HepG2 (cell line): Measurements from ENCODE around the gene BRD8. TPM values are rescaled to one million over a fixed set of nuclear protein-coding genes. Genes with fewer than 3 reads are reported as not detected.

Experiments used
- BHLHE40 ChIP-seq: IDR thresholded peaks from 2 replicates; pipeline ENCODE4 v1.6.1; 2011; ENCODE audit warnings: low read length, improper control_type of control experiment
- GRHL1 ChIP-seq: sonication (generic); formaldehyde crosslinking; conservative IDR thresholded peaks from 2 replicates; pipeline ENCODE4 v1.8.0; 2022; ENCODE audit warnings: missing genetic modification reagents
- IRX3 ChIP-seq: sonication (generic); formaldehyde crosslinking; IDR thresholded peaks from 2 replicates; pipeline ENCODE4 v1.8.1; 2023; ENCODE audit warnings: mild to moderate bottlenecking, low read depth, missing genetic modification reagents, borderline replicate concordance
- JUN ChIP-seq: sonication (generic); formaldehyde crosslinking; IDR thresholded peaks from 2 replicates; pipeline ENCODE4 v1.4.0; 2020; ENCODE audit warnings: mild to moderate bottlenecking, missing genetic modification reagents
- KDM1A ChIP-seq: IDR thresholded peaks from 2 replicates; pipeline ENCODE4 v1.6.1; 2016; ENCODE audit warnings: missing compliant biosample characterization
- NR0B2 ChIP-seq: sonication (generic); formaldehyde crosslinking; IDR thresholded peaks from 2 replicates; pipeline ENCODE4 v1.4.0; 2020; ENCODE audit warnings: mild to moderate bottlenecking, missing genetic modification reagents
- ONECUT2 ChIP-seq: sonication (generic); formaldehyde crosslinking; IDR thresholded peaks from 2 replicates; pipeline ENCODE4 v1.4.0; 2020; ENCODE audit warnings: missing genetic modification reagents
- PRDM15 ChIP-seq: sonication (generic); formaldehyde crosslinking; IDR thresholded peaks from 2 replicates; pipeline ENCODE4 v1.4.0; 2020; ENCODE audit warnings: missing genetic modification reagents
- SSRP1 ChIP-seq: IDR thresholded peaks from 2 replicates; pipeline ENCODE4 v1.6.1; 2016; ENCODE audit warnings: control low read depth
- TBX2 ChIP-seq: sonication (generic); formaldehyde crosslinking; IDR thresholded peaks from 2 replicates; pipeline ENCODE4 v1.5.0; 2020; ENCODE audit warnings: missing genetic modification reagents, mild to moderate bottlenecking, borderline replicate concordance
- ZBED4 ChIP-seq: sonication (generic); formaldehyde crosslinking; IDR thresholded peaks from 2 replicates; pipeline ENCODE4 v1.4.0; 2020; ENCODE audit warnings: missing genetic modification reagents, borderline replicate concordance
- ZNF570 ChIP-seq: sonication (generic); formaldehyde crosslinking; IDR thresholded peaks from 2 replicates; pipeline ENCODE4 v1.4.0; 2020; ENCODE audit warnings: mild to moderate bottlenecking, missing genetic modification reagents, borderline replicate concordance
- ZNF660 ChIP-seq: sonication (generic); formaldehyde crosslinking; IDR thresholded peaks from 2 replicates; pipeline ENCODE4 v1.5.1; 2020; ENCODE audit warnings: mild to moderate bottlenecking, low read depth, missing genetic modification reagents, borderline replicate concordance
- ZNF841 ChIP-seq: sonication (generic); formaldehyde crosslinking; IDR thresholded peaks from 2 replicates; pipeline ENCODE4 v1.8.1; 2023; ENCODE audit warnings: missing genetic modification reagents, borderline replicate concordance
- ZSCAN5A ChIP-seq: sonication (generic); formaldehyde crosslinking; IDR thresholded peaks from 2 replicates; pipeline ENCODE4 v1.8.0; 2022; ENCODE audit warnings: mild to moderate bottlenecking, missing genetic modification reagents, borderline replicate concordance
- polyA plus RNA-seq, 8 experiments: library from polyadenylated mRNA; depleted of rRNA in 3 of 8; stranded (reverse) in 7 of 8; unstranded in 1 of 8; fragments of >200 nt; fragmentation: Illumina TruSeq in 4 of 8; extraction: Trizol in 4 of 8; gene quantifications; 2 replicates each; pipeline versions ENCODE4 v1.2.1 to v1.2.3, GENCODE V29; 2011 to 2016; ENCODE audit warnings: low read depth in 4 of 8, missing spikeins in 1 of 8, mixed read lengths in 1 of 8; ENCODE audit not compliant: insufficient read depth in 1 of 8
- total RNA-seq, 5 experiments: library from RNA; depleted of rRNA; stranded (reverse); fragments of >200 nt; fragmentation: Illumina TruSeq; extraction: Trizol; gene quantifications; 2 replicates each; pipeline ENCODE4 v1.2.3, GENCODE V29; 2016; ENCODE audit warnings: low read depth in 1 of 5

BRD8 gene
- total and polyA plus RNA-seq, 2 of the 13 experiments (the other 11 are each of a cell fraction or from before 2014, with no cell fraction given) = 62.5 to 71.1 TPM

- TF ChIP-seq ZNF570 (CRISPR knock-in tag) (no peak), ZSCAN5A (no peak), BHLHE40 (no peak), IRX3 (CRISPR knock-in tag) (no peak), ONECUT2 (CRISPR knock-in tag) (no peak), NR0B2 (CRISPR knock-in tag) (no peak), PRDM15 (no peak), JUN (CRISPR knock-in tag) (no peak), KDM1A (no peak), ZNF841 (CRISPR knock-in tag) (no peak), ZNF660 (no peak), TBX2 (CRISPR knock-in tag) (peak; percentile 70), SSRP1 (CRISPR knock-in tag) (no peak), ZBED4 (CRISPR knock-in tag) (no peak), GRHL1 (CRISPR knock-in tag) (no peak)
These were observed 35.0 kb upstream of the BRD8 start, which contains the start of gene CDC23 (continued) for GRCh38 chr5:138213161-138214029.
